ENCODE data around the gene ARHGAP26. TPM values are rescaled to one million over a fixed set of nuclear protein-coding genes. Genes with fewer than 3 reads are reported as not detected.

ARHGAP26 gene
- total and polyA plus RNA-seq, 2 donors (not counting 3 experiments of a cell fraction or from before 2014, with no cell fraction given) = 3.1 to 16.2 TPM

GRCh38 chr5:142847898-142848790 is 78.0 kb downstream of the ARHGAP26 start:
- Histone ChIP-seq H2AFZ (ENCODE audit: low read depth, low read length) (no peak overlapping the region), H3K9ac (replicated peaks; ENCODE audit: extremely low read depth, insufficient read depth, low read length) (no peak overlapping the region), H3K9me3 (replicated peaks; ENCODE audit: control insufficient read depth, insufficient read depth, low read length) (no peaks in the 10 kb centered on the region), H3K36me3 (ENCODE audit: control insufficient read depth in 2 of 2, extremely low read depth in 1 of 2, insufficient read depth in 2 of 2, low read length in 2 of 2) (no peaks in the 10 kb centered on the region), H3K27ac (ENCODE audit: insufficient read depth, low read depth, low read length) (no peak overlapping the region), H4K20me1 (replicated peaks; ENCODE audit: control insufficient read depth, extremely low read depth, insufficient read depth, low read length) (no peaks in the 10 kb centered on the region), H3K4me2 (ENCODE audit: insufficient read depth, low read length) (no peak overlapping the region), H3K4me3 (replicated peaks in 1 of 3; ENCODE audit: insufficient read depth in 1 of 3, low read depth in 1 of 3, low read length in 3 of 3) (no peak overlapping the region), H3K4me1 (ENCODE audit: control insufficient read depth, extremely low read depth, insufficient read depth, low read length) (peaks cover 13% of the 10 kb centered on the region), H3K27me3 (ENCODE audit: control insufficient read depth in 2 of 2, insufficient read depth in 2 of 2, low read length in 2 of 2) (no peaks in the 10 kb centered on the region), H3K9me1 (replicated peaks; ENCODE audit: control insufficient read depth, extremely low read depth, insufficient read depth, low read length) (no peaks in the 10 kb centered on the region), H3K79me2 (ENCODE audit: control insufficient read depth, insufficient read depth, low read length) (no peaks in the 10 kb centered on the region)
- no peak for DNase-seq (ENCODE audit: low read depth, low spot score)
- FAIRE-seq = no peak
- BruUV-seq (replicated peaks) = no TSS peak
- dilution Hi-C loops (cut with MboI; ENCODE audit: extremely low pct_ligation_motif_present, low sequenced_read_pairs) (no loop called here), intact Hi-C loops (cut with micrococcal nuclease) (no loop called here)
- TF ChIP-seq CTCF (IDR thresholded peaks at IDR 0.05; ENCODE audit: extremely low read depth in 1 of 2, insufficient read depth in 1 of 2, low read depth in 1 of 2, low read length in 2 of 2) = no peak
- no peak for TF ChIP-seq EZH2 (IDR thresholded peaks at IDR 0.05; ENCODE audit: borderline replicate concordance, low read depth, low read length, severe bottlenecking)
- no peak for TF ChIP-seq POLR2A (IDR thresholded peaks at IDR 0.05; ENCODE audit: low read depth, low read length)
- no peak for TF ChIP-seq MAX (IDR thresholded peaks at IDR 0.05; ENCODE audit: insufficient read depth, insufficient read length)
- TF ChIP-seq JUN (IDR thresholded peaks at IDR 0.05; ENCODE audit: borderline replicate concordance, insufficient read depth, insufficient read length, low read depth) = no peak
- TF ChIP-seq POLR2AphosphoS5 (IDR thresholded peaks at IDR 0.05; ENCODE audit: insufficient read depth, low read depth, low read length) = no peak
- POLR2A ChIA-PET = no interaction called here
- CTCF ChIA-PET = interaction anchor here (1.3 to 1.6 kb wide), 2 partner anchors 19 to 41 kb away, joined by 4 to 5 read pairs; no protein-coding TSS in a partner anchor
